Mesothelial cell of epicardium (in vitro differentiated cells): Measurements from ENCODE around the gene SPEG. TPM values are rescaled to one million over a fixed set of nuclear protein-coding genes. Genes with fewer than 3 reads are reported as not detected.
A peak's percentile ranks its signal among the peaks of the same experiment; 100 is the strongest.

Experiments
- DNase-seq, 2 experiments: peaks; one replicate each; pipeline ENCODE4 v3.0.0; 2021; ENCODE audit warnings: low spot score in 2 of 2; ENCODE audit not compliant: unreplicated experiment in 2 of 2
- H3K27ac Mint-ChIP-seq: 2 replicates; pipeline ENCODE4 v1.8.0; 2021; ENCODE audit warnings: mixed read lengths
- H3K27me3 Mint-ChIP-seq: 2 replicates; pipeline ENCODE4 v1.8.0; 2021; ENCODE audit warnings: low read depth, mixed read lengths
- H3K36me3 Mint-ChIP-seq: 2 replicates; pipeline ENCODE4 v1.8.0; 2021; ENCODE audit warnings: mixed read lengths
- H3K4me1 Mint-ChIP-seq: 2 replicates; pipeline ENCODE4 v1.8.0; 2021; ENCODE audit warnings: mixed read lengths
- H3K4me3 Mint-ChIP-seq: 2 replicates; pipeline ENCODE4 v1.8.0; 2021; ENCODE audit warnings: mild to moderate bottlenecking, moderate library complexity, mixed read lengths
- H3K9me3 Mint-ChIP-seq: 2 replicates; pipeline ENCODE4 v1.8.0; 2021; ENCODE audit warnings: mixed read lengths
- total RNA-seq: library from RNA; stranded (reverse); gene quantifications from 3 replicates; pipeline ENCODE4 v1.2.1, GENCODE V29; 2021
- TF ChIP-seq, protein P1 (sequence below): fragments of 200-600 bp; sonication (generic); IDR thresholded peaks from one replicate; pipeline ENCODE4 v1.5.0; 2021; ENCODE audit warnings: antibody characterized with exemption; ENCODE audit not compliant: unreplicated experiment

Gene SPEG
- total RNA-seq, 1 donor from 2014 or later: 97.7 TPM

DNA sequence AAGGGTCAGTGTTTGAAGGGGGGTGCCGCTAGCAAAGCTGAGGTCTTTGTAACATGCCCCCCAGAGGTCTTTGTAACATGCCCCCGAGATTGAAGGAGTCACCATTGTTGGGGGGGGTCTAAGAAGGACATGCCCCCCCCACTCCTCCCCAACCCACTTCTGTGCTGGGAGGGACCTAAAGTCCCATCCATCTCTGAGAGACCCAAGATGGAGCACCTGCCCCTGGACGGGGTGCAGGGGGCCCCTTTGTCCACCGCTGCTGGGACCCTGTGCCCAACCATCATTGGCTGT lies 73.7 kb downstream of the SPEG start:
- TF ChIP-seq, protein P1, sequence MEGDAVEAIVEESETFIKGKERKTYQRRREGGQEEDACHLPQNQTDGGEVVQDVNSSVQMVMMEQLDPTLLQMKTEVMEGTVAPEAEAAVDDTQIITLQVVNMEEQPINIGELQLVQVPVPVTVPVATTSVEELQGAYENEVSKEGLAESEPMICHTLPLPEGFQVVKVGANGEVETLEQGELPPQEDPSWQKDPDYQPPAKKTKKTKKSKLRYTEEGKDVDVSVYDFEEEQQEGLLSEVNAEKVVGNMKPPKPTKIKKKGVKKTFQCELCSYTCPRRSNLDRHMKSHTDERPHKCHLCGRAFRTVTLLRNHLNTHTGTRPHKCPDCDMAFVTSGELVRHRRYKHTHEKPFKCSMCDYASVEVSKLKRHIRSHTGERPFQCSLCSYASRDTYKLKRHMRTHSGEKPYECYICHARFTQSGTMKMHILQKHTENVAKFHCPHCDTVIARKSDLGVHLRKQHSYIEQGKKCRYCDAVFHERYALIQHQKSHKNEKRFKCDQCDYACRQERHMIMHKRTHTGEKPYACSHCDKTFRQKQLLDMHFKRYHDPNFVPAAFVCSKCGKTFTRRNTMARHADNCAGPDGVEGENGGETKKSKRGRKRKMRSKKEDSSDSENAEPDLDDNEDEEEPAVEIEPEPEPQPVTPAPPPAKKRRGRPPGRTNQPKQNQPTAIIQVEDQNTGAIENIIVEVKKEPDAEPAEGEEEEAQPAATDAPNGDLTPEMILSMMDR: no peak
- H3K4me1 Mint-ChIP-seq: peaks cover 38% of the 10 kb centered on the region
- peaks cover 36% of the 10 kb centered on the region for H3K27me3 Mint-ChIP-seq
- H3K36me3 Mint-ChIP-seq: peaks cover 14% of the 10 kb centered on the region
- H3K9me3 Mint-ChIP-seq: no peaks in the 10 kb centered on the region
- H3K27ac Mint-ChIP-seq: no peak overlapping the region
- H3K4me3 Mint-ChIP-seq: no peak overlapping the region
- DNase-seq: no peak

DNA sequence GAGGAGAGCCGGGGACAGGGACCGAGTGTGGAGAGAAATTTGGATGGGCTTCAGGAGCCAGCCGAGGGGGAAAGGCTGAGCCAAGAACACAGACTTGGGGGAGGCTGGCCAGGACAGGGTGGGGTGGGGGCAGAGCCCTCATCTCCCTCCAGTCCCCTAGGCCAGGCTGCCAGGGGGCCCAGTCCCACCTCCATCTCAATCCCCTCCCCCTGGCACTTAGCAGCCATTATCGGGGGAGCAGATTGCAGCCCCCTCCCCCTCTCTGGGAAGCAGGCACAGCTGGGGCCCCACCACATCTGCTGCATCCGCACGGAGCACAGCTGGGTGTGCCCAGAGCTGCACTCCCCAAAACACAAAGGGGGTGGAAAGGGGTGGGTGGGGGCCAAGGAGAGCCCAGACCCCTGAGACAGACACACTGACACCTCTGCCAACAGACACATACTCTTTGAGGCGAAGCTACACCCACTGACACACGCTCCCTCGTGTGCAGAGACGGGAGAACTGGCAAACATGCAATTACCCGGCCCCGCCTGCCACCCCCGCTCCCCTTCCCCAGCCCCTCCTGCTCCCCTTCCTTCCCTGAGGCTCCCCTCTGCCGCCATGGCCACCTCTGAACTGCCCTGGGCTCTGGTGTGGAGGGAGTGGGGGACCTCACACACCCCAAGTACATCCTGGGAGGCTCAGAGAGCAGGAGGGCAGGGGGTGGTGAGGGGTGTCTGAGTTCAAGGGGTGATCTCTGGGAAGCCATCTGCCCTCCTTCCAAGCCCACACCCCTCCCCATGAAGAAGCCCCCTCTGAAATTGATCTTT lies 74.5 kb downstream of the SPEG start:
- H3K27me3 Mint-ChIP-seq: peaks cover 44% of the 10 kb centered on the region
- peak overlapping the region; percentile 55 for H3K4me3 Mint-ChIP-seq
- H3K36me3 Mint-ChIP-seq: peaks cover 13% of the 10 kb centered on the region
- peaks cover 46% of the 10 kb centered on the region for H3K4me1 Mint-ChIP-seq
- no peaks in the 10 kb centered on the region for H3K9me3 Mint-ChIP-seq
- no peak for DNase-seq
- TF ChIP-seq, protein P1: no peak
- no peak overlapping the region for H3K27ac Mint-ChIP-seq

DNA sequence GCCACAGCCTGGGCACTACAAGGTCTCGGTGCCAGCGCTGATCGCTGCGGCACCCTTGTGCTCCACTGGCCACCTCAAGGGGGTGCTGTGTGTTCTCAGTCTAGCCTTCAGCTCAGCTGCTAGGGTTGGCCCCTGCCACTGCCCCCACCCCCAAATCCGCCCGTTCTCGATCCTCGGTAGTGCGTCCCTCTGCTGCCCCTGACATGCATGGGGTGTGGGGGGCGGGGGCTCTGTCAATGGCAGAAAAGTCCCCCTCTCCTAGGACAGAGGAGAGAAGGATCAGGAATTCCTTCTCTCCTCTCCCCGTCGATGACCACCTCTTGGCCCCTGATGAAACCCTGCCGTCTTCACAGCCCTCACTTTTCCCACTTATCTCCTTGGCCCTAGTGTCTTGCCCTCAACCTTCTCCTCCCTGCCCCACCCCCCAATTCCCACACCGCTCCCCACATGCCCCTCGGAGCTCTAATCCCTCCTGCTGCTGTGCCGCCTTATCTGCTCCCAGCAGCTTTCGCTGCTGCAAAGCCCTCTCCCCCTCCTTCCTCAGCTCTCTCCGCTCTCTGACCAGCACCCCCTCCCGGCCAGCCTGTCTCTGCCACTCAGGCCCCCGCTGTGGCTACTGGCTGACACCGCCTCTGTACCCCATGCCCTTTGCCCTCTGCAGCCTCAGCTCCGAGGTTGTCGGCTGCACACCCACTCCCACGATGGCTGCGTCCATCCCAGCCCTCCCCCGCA lies 75.3 kb downstream of the SPEG start:
- Mint-ChIP-seq H3K9me3 (no peaks in the 10 kb centered on the region), H3K4me1 (peaks cover 49% of the 10 kb centered on the region), H3K27ac (peak overlapping the region; percentile 41), H3K36me3 (peaks cover 5% of the 10 kb centered on the region), H3K4me3 (peak overlapping the region; percentile 55), H3K27me3 (peaks cover 49% of the 10 kb centered on the region)
- TF ChIP-seq, protein P1: peak; percentile 23
- DNase-seq: peak in 1 of 2 experiments; percentile 67

DNA sequence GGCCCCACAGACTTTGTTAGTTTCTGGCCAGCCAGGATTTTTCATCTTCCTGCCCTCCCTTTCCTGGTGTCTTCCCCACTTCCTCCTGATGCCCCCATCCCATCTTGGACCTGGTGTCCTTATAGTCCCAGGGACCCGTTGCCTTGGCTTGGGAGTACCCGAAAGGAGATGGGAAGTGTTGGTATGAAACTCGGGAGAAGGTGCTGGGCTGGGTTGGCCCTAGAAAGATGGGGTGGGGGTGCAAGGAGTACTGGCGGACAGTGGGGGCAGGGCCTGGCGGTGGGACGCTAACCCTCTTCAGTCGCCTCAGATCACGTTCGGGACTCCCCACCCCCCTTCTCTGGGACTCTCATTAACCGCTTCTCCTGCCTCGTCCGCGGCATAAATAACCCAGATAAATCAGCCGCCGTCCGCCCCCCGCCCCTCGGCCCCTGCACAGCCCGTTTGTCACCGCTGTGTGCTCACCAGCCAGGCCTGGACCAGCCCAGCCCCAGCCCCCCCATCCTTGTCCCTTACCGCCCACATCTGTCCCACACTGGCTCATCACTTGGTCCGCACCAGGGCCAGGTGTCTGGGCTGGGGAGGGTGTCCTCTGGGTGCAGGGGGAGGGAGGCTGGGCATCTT lies 76.0 kb downstream of the SPEG start:
- H3K4me3 Mint-ChIP-seq: peak overlapping the region; percentile 55
- DNase-seq: no peak
- no peaks in the 10 kb centered on the region for H3K9me3 Mint-ChIP-seq
- peaks cover 56% of the 10 kb centered on the region for H3K27me3 Mint-ChIP-seq
- H3K36me3 Mint-ChIP-seq: peaks cover 3% of the 10 kb centered on the region
- H3K4me1 Mint-ChIP-seq: peaks cover 49% of the 10 kb centered on the region
- H3K27ac Mint-ChIP-seq: peak overlapping the region; percentile 41
- TF ChIP-seq, protein P1: no peak

DNA sequence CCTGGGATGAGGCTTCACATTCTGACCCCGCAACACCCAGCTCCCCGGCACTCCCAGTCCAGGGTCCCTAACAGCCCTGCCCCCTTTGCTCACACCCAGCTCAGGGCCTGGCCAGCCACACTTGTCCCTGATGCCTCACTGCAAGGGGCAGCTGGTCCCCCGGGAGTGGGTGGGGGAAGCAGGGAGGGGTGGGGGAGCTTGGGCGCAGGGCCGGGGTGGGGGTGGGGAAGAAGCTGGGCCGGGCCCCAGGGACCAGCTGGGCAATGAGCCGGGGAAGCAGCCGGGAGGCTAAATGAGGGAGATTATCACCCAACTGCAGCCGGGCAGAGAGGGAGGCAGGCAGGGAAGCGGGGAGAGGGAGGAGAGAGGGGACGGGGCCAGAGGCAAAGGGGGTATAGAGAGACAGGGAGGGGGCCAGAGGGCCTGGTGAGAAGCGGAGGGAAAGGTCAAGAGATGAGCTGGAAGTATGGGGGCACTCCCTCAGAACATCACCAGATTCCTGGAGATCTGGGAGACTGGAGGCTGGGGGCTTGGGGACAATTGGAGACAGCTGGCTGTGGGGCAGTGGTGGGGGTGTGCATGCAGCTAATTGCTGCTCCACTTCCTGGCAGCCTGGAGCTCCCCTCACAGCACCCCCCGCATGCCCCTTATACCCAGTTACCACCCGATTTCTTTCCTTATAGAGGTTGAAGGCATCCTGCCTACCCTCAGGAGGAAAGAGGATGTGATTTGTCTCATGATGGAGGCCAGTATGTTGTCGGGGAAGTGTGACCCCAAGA lies 77.1 kb downstream of the SPEG start:
- Mint-ChIP-seq H3K4me3 (no peak overlapping the region), H3K4me1 (peaks cover 49% of the 10 kb centered on the region), H3K27me3 (peaks cover 67% of the 10 kb centered on the region), H3K27ac (no peak overlapping the region), H3K36me3 (peaks cover under 1% of the 10 kb centered on the region), H3K9me3 (no peaks in the 10 kb centered on the region)
- DNase-seq: no peak
- TF ChIP-seq, protein P1: no peak
